Nucleus accumbens (tissue), 56 donors: Measurements from ENCODE around the gene FBXO7.

Experiments used
- DNase-seq, 56 donors: peaks; one replicate each; lab custom pipeline; 2025; lab: John Stamatoyannopoulos, UW

FBXO7 gene

DNA sequence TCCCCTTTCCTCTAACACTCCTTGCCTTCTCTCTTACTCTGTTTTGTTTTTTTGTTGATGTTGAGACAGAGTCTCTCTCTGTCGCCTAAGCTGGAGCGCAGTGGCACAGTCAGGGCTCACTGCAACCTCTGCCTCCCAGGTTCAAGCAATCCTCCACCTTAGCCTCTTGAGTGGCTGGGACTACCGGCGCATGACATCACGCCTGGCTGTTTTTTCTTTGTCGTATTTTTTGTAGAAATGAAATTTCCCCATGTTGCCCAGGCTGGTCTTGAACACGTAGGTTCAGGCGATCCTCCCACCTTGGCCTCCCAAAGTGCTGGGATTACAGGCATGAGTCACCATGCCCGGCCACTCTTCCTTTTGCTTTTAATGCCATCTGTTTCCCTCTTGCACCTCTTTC is 72.3 kb downstream of the FBXO7 start:
- no peak for DNase-seq

DNA sequence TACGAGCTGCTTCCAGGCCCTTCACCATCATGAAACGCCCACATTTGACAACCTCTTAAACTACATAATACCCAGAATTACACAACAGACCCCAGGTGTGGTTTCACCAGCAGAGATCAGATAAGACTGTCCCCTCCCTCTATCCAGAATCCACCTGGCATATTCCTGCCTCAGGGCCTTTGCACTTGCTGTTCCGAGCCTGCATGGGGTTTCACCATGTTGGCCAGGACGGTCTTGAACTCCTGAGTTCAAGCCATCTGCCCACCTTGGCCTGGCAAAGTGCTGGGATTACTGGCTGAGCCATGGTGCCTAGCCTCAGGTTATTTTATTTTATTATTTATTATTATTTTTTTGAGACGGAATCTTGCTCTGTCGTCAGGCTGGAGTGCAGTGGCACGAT is 73.4 kb downstream of the FBXO7 start:
- no peak for DNase-seq
